HepG2 (cell line): ENCODE data around the gene KRTAP1-1. TPM values are rescaled to one million over a fixed set of nuclear protein-coding genes. Genes with fewer than 3 reads are reported as not detected.

Experiments used
- ATAC-seq: fragments of 200-7000 bp; cut with Tn5 transposase; 3 replicates; pipeline ENCODE4 v1.9.1; 2020; ENCODE audit warnings: mild to moderate bottlenecking, moderate library complexity
- BruUV-seq: library from RNA; stranded (reverse); fragments of 400-500 nt; replicated peaks from 2 replicates; lab custom pipeline; 2021; lab: Mats Ljungman, UMichigan
- CTCF ChIA-PET: fragments of 300-600 bp; formaldehyde crosslinking; extraction: SDS; loops from one replicate; lab custom pipeline; 2021; ENCODE audit warnings: low total read pairs, inconsistent platforms, low intra/inter-chr PET ratio; lab: Yijun Ruan, JAX
- POLR2A ChIA-PET: fragments of 350-600 bp; sonication (Branson Sonifier 250); formaldehyde crosslinking; loops from one replicate; lab custom pipeline; 2020; ENCODE audit warnings: antibody characterized with exemption, inconsistent platforms; lab: Yijun Ruan, JAX
- DNase-seq: peaks from one replicate; pipeline ENCODE4 v3.0.0-alpha.2; 2015; ENCODE audit warnings: low spot score
- FAIRE-seq: peaks from 3 replicates; lab custom pipeline; 2011; peaks lifted over from hg19 to GRCh38; lab: Jason Lieb, UNC
- H2AFZ ChIP-seq: one replicate; pipeline ENCODE4 v1.6.1; 2011; ENCODE audit warnings: low read length, inconsistent platforms
- H3K27ac ChIP-seq: fragments of 300-600 bp; 3 replicates; pipeline ENCODE4 v1.8.0; 2011; ENCODE audit warnings: mixed run types, mild to moderate bottlenecking, mixed read lengths, low read length, inconsistent platforms; ENCODE audit not compliant: insufficient read depth; ENCODE audit errors: extremely low read length
- H3K27me3 ChIP-seq, 2 experiments: fragments of 200-600 bp in 1 of 2; 2 replicates in 1 of 2; 3 replicates in 1 of 2; pipeline versions ENCODE4 v1.6.0 to v1.8.0; 2011; ENCODE audit warnings: low read length in 2 of 2, mild to moderate bottlenecking in 2 of 2, moderate library complexity in 2 of 2, inconsistent platforms in 1 of 2; ENCODE audit not compliant: insufficient read depth in 2 of 2, control insufficient read depth in 1 of 2
- H3K36me3 ChIP-seq, 2 experiments: fragments of 200-600 bp in 1 of 2; replicated peaks in 1 of 2; 2 replicates in 1 of 2; 3 replicates in 1 of 2; pipeline versions ENCODE4 v1.5.1 to v1.8.0; 2011; ENCODE audit warnings: low read length in 2 of 2, inconsistent platforms in 1 of 2; ENCODE audit not compliant: insufficient read depth in 2 of 2, control insufficient read depth in 1 of 2
- H3K4me1 ChIP-seq: 2 replicates; pipeline ENCODE4 v1.5.1; 2012; ENCODE audit warnings: low read length, inconsistent platforms; ENCODE audit not compliant: insufficient read depth
- H3K4me2 ChIP-seq: 2 replicates; pipeline ENCODE4 v1.6.0; 2011; ENCODE audit warnings: low read depth, low read length, inconsistent platforms
- H3K4me3 ChIP-seq, 3 experiments: fragments of 200-600 bp in 1 of 3; sonication (generic), shearing (Covaris generic) in 1 of 3; replicated peaks in 1 of 3; 2 replicates each; pipeline ENCODE4 v1.5.1; 2011 to 2016; ENCODE audit warnings: low read length in 3 of 3, inconsistent platforms in 2 of 3, low read depth in 2 of 3, mild to moderate bottlenecking in 2 of 3, control low read depth in 1 of 3, mixed read lengths in 1 of 3; ENCODE audit not compliant: insufficient read depth in 1 of 3
- H3K79me2 ChIP-seq: one replicate; pipeline ENCODE4 v1.6.1; 2011; ENCODE audit warnings: low read length, inconsistent platforms; ENCODE audit not compliant: insufficient read depth
- H3K9ac ChIP-seq: 2 replicates; pipeline ENCODE4 v1.6.0; 2011; ENCODE audit warnings: mild to moderate bottlenecking, low read depth, low read length, inconsistent platforms; ENCODE audit not compliant: insufficient read depth
- H3K9me3 ChIP-seq: 2 replicates; pipeline ENCODE4 v1.5.1; 2012; ENCODE audit warnings: mild to moderate bottlenecking, low read length
- H4K20me1 ChIP-seq: 2 replicates; pipeline ENCODE4 v1.6.0; 2011; ENCODE audit warnings: inconsistent platforms, mild to moderate bottlenecking, low read length, moderate library complexity; ENCODE audit not compliant: insufficient read depth
- CC2D1A ChIP-seq: sonication (generic); formaldehyde crosslinking; IDR thresholded peaks from 2 replicates; pipeline ENCODE4 v1.8.1; 2023; ENCODE audit warnings: mild to moderate bottlenecking, missing genetic modification reagents
- HNRNPL ChIP-seq: fragments of 200-400 bp; formaldehyde crosslinking; IDR thresholded peaks from 2 replicates; pipeline ENCODE4 v1.6.1; 2017; ENCODE audit warnings: mild to moderate bottlenecking, low read depth, low read length
- MAFF ChIP-seq: IDR thresholded peaks from 2 replicates; pipeline ENCODE4 v1.6.1; 2011; ENCODE audit warnings: low read depth, low read length, improper control_type of control experiment
- MAFK ChIP-seq, 2 experiments: IDR thresholded peaks in 1 of 2; conservative IDR thresholded peaks in 1 of 2; 2 replicates each; pipeline ENCODE4 v1.6.1; 2011; ENCODE audit warnings: improper control_type of control experiment in 2 of 2, low read length in 2 of 2
- NFE2L1 ChIP-seq: sonication (generic); formaldehyde crosslinking; IDR thresholded peaks from 2 replicates; pipeline ENCODE4 v1.4.0; 2020; ENCODE audit warnings: missing genetic modification reagents, mild to moderate bottlenecking, borderline replicate concordance
- ZNF136 ChIP-seq: sonication (generic); formaldehyde crosslinking; IDR thresholded peaks from 2 replicates; pipeline ENCODE4 v1.8.1; 2022; ENCODE audit warnings: low read depth, mild to moderate bottlenecking, moderate library complexity, missing genetic modification reagents
- ZNF766 ChIP-seq: sonication (generic); formaldehyde crosslinking; IDR thresholded peaks from 2 replicates; pipeline ENCODE4 v1.5.0; 2020; ENCODE audit warnings: missing genetic modification reagents, borderline replicate concordance
- WGBS: methylation state at CpG from one replicate; pipeline ENCODE4 v1.1.6; 2017; ENCODE audit warnings: low lambda C conversion rate; 5-methylcytosine and 5-hydroxymethylcytosine counted together
- in situ Hi-C: cut with HindIII; loops from 2 replicates; pipeline ENCODE4 v1.10.0; 2017; ENCODE audit warnings: low pct_unique_long_range_greater_than_20kb; ENCODE audit not compliant: extremely low pct_ligation_motif_present
- intact Hi-C: fragments of 100-400 bp; cut with micrococcal nuclease; formaldehyde crosslinking; loops from one replicate; pipeline ENCODE4 v1.10.0; 2022; ENCODE audit not compliant: unreplicated experiment
- polyA plus RNA-seq, 8 experiments: library from polyadenylated mRNA; depleted of rRNA in 3 of 8; stranded (reverse) in 7 of 8; unstranded in 1 of 8; fragments of >200 nt; fragmentation: Illumina TruSeq in 4 of 8; extraction: Trizol in 4 of 8; gene quantifications; 2 replicates each; pipeline versions ENCODE4 v1.2.1 to v1.2.3, GENCODE V29; 2011 to 2016; ENCODE audit warnings: low read depth in 4 of 8, missing spikeins in 1 of 8, mixed read lengths in 1 of 8; ENCODE audit not compliant: insufficient read depth in 1 of 8
- total RNA-seq, 5 experiments: library from RNA; depleted of rRNA; stranded (reverse); fragments of >200 nt; fragmentation: Illumina TruSeq; extraction: Trizol; gene quantifications; 2 replicates each; pipeline ENCODE4 v1.2.3, GENCODE V29; 2016; ENCODE audit warnings: low read depth in 1 of 5
- TF ChIP-seq, protein P1 (sequence below): sonication (generic); formaldehyde crosslinking; IDR thresholded peaks from 2 replicates; pipeline ENCODE4 v1.4.0; 2020; ENCODE audit warnings: missing genetic modification reagents
- TF ChIP-seq, protein P2 (sequence below): sonication (generic); formaldehyde crosslinking; IDR thresholded peaks from 2 replicates; pipeline ENCODE4 v1.4.0; 2020; ENCODE audit warnings: missing genetic modification reagents

The KRTAP1-1 gene
- total and polyA plus RNA-seq, 2 of the 13 experiments (the other 11 are each of a cell fraction or from before 2014, with no cell fraction given): not detected

DNA sequence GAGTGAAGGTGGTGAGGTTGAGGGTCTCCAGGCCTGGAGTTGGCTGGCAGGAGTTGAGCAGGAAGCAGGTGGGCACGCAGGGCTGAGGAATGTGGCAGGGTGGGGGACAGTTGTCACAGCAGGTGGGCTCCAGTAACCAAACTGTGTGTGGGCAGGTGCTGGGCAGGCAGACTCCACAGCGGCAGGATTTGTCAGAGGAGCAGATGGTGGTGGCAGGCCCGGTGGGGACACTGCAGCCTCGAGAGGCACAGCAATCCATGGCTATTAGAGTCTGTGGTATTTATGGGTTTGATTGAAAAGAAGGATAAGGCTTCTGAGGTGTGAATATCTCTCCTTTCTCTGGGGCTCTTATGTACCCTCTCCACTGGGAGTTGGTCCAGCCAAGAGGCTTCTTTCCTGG, 47.4 kb downstream of the KRTAP1-1 start, which contains the start of gene KRTAP3-3 (continued):
- TF ChIP-seq, protein P1, sequence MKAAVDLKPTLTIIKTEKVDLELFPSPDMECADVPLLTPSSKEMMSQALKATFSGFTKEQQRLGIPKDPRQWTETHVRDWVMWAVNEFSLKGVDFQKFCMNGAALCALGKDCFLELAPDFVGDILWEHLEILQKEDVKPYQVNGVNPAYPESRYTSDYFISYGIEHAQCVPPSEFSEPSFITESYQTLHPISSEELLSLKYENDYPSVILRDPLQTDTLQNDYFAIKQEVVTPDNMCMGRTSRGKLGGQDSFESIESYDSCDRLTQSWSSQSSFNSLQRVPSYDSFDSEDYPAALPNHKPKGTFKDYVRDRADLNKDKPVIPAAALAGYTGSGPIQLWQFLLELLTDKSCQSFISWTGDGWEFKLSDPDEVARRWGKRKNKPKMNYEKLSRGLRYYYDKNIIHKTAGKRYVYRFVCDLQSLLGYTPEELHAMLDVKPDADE (CRISPR knock-in tag): no peak
- TF ChIP-seq ZNF766 (CRISPR knock-in tag): no peak
- TF ChIP-seq ZNF136 (CRISPR knock-in tag): no peak

DNA sequence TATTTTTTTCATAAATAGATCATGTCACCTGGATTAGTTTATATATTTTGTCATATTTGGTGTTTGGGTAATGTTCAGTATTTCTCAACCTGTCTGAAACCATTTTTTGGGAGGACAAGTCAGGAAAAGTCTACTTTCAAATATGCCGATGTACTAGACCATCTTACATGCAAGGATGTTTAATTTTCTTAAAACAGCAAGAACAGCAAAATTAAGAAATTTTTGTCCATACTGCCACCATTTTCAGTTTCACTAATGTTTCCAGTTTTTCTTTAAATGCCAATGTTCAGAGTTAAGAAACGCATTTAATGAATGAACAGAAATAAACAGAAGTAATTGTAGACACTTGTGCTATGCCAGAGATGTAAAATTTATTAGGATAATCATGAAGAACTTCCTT, 48.2 kb downstream of the KRTAP1-1 start:
- ChIA-PET POLR2A (no interaction called here), CTCF (no interaction called here)
- TF ChIP-seq CC2D1A (CRISPR knock-in tag): no peak
- peak; percentile 62; the same call in 1 of the 2 replicates for TF ChIP-seq MAFF
- TF ChIP-seq, protein P2, sequence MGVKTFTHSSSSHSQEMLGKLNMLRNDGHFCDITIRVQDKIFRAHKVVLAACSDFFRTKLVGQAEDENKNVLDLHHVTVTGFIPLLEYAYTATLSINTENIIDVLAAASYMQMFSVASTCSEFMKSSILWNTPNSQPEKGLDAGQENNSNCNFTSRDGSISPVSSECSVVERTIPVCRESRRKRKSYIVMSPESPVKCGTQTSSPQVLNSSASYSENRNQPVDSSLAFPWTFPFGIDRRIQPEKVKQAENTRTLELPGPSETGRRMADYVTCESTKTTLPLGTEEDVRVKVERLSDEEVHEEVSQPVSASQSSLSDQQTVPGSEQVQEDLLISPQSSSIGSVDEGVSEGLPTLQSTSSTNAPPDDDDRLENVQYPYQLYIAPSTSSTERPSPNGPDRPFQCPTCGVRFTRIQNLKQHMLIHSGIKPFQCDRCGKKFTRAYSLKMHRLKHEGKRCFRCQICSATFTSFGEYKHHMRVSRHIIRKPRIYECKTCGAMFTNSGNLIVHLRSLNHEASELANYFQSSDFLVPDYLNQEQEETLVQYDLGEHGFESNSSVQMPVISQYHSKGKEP (CRISPR knock-in tag): no peak
- TF ChIP-seq ZNF766 (CRISPR knock-in tag): no peak
- peak; percentile 53 to 74 for TF ChIP-seq MAFK (conservative IDR thresholded peaks at IDR 0.05 in 1 of 2, IDR thresholded peaks at IDR 0.05 in 1 of 2; ENCODE audit: low read length in 2 of 2)
- TF ChIP-seq NFE2L1: no peak
- TF ChIP-seq HNRNPL: no peak
- Histone ChIP-seq H4K20me1 (no peaks in the 10 kb centered on the region), H3K36me3 (no peaks in the 10 kb centered on the region), H2AFZ (no peak overlapping the region), H3K9ac (no peak overlapping the region), H3K27me3 (no peaks in the 10 kb centered on the region), H3K27ac (no peak overlapping the region), H3K4me3 (no peak overlapping the region), H3K4me1 (peaks cover 5% of the 10 kb centered on the region; the same call in 1 of the 2 replicates), H3K79me2 (no peaks in the 10 kb centered on the region), H3K9me3 (no peaks in the 10 kb centered on the region), H3K4me2 (no peak overlapping the region)
- intact Hi-C loops (no loop called here), in situ Hi-C loops (no loop called here)
- no peak for FAIRE-seq
- DNase-seq: no peak
- 94% methylated on average over 2 of the region's 2 CpGs for WGBS
- no peak for ATAC-seq
- BruUV-seq: no TSS peak
